Thoracic aorta (tissue), 2 donors: ENCODE measurements around the gene COL8A1. TPM values are rescaled to one million over a fixed set of nuclear protein-coding genes. Genes with fewer than 3 reads are reported as not detected.

Experiments
- ATAC-seq: fragments of 150-250 bp; one replicate; pipeline ENCODE4 v1.8.0; 2017; ENCODE audit warnings: low read depth; ENCODE audit not compliant: insufficient number of reproducible peaks, low FRiP score
- DNase-seq: peaks from one replicate; pipeline ENCODE4 v3.0.0-alpha.2; 2020; ENCODE audit warnings: low spot score
- H3K27ac ChIP-seq, 2 donors: fragments of 200-600 bp; sonication (generic); 1 replicate in 1 of 2; 2 replicates in 1 of 2; pipeline ENCODE4 v1.5.1; 2016; ENCODE audit warnings: mild to moderate bottlenecking in 2 of 2, moderate library complexity in 2 of 2
- H3K27me3 ChIP-seq: fragments of 200-600 bp; sonication (generic); replicated peaks from 2 replicates; pipeline ENCODE4 v1.6.0; 2016; ENCODE audit warnings: mild to moderate bottlenecking; ENCODE audit not compliant: insufficient read depth
- H3K36me3 ChIP-seq: fragments of 200-600 bp; sonication (generic); one replicate; pipeline ENCODE4 v1.5.1; 2016
- H3K4me1 ChIP-seq, 2 donors: fragments of 200-600 bp; sonication (generic); 1 replicate in 1 of 2; 2 replicates in 1 of 2; pipeline versions ENCODE4 v1.5.1 to v1.6.0; 2016; ENCODE audit warnings: low read depth in 2 of 2, mild to moderate bottlenecking in 1 of 2; ENCODE audit not compliant: control insufficient read depth in 1 of 2
- H3K4me3 ChIP-seq: fragments of 200-600 bp; sonication (generic); 2 replicates; pipeline ENCODE4 v1.5.1; 2016; ENCODE audit warnings: mild to moderate bottlenecking
- H3K9me3 ChIP-seq: fragments of 200-600 bp; sonication (generic); 2 replicates; pipeline ENCODE4 v1.5.1; 2016
- CTCF ChIP-seq: fragments of 200-600 bp; sonication (generic); IDR thresholded peaks from one replicate; pipeline ENCODE4 v1.5.1; 2019; ENCODE audit warnings: antibody characterized with exemption
- total RNA-seq, 2 donors: library from RNA; depleted of rRNA; stranded (reverse); fragments of >200 nt; gene quantifications; one replicate each; pipeline versions ENCODE4 v1.1.0 to v1.2.3, GENCODE V29; 2016

The COL8A1 gene
- total RNA-seq, 2 donors from 2014 or later = 253 to 916 TPM

GRCh38 chr3:99651531-99651930, 13.1 kb downstream of the COL8A1 start:
- no peaks in the 10 kb centered on the region for H3K36me3 ChIP-seq
- H3K9me3 ChIP-seq = no peaks in the 10 kb centered on the region
- peaks cover 36 to 79% of the 10 kb centered on the region in 2 donors for H3K4me1 ChIP-seq
- H3K4me3 ChIP-seq = no peak overlapping the region
- no peak for TF ChIP-seq CTCF
- no peak for DNase-seq
- no peak overlapping the region for H3K27ac ChIP-seq
- no peaks in the 10 kb centered on the region for H3K27me3 ChIP-seq
- ATAC-seq = no peak

- no peak for DNase-seq
- no peak for ATAC-seq
- H3K27me3 ChIP-seq = no peaks in the 10 kb centered on the region
- H3K27ac ChIP-seq = peak overlapping the region; percentile 48 to 55
- H3K9me3 ChIP-seq = no peaks in the 10 kb centered on the region
- peaks cover 36 to 76% of the 10 kb centered on the region in 2 donors for H3K4me1 ChIP-seq
- H3K4me3 ChIP-seq = peak overlapping the region; percentile 1
- no peaks in the 10 kb centered on the region for H3K36me3 ChIP-seq
- TF ChIP-seq CTCF = no peak
These were observed 18.2 kb downstream of the COL8A1 start for GRCh38 chr3:99656624-99657023.

- peak overlapping the region; percentile 40 to 48 for H3K27ac ChIP-seq
- H3K36me3 ChIP-seq = no peaks in the 10 kb centered on the region
- ATAC-seq (no peak), DNase-seq (no peak)
- TF ChIP-seq CTCF = no peak
- peaks cover 27 to 63% of the 10 kb centered on the region in 2 donors for H3K4me1 ChIP-seq
- H3K4me3 ChIP-seq = no peak overlapping the region
- no peaks in the 10 kb centered on the region for H3K9me3 ChIP-seq
- H3K27me3 ChIP-seq = no peaks in the 10 kb centered on the region
These were observed 19.9 kb downstream of the COL8A1 start for GRCh38 chr3:99658274-99658673.

- no peaks in the 10 kb centered on the region for H3K9me3 ChIP-seq
- H3K4me3 ChIP-seq = no peak overlapping the region
- no peaks in the 10 kb centered on the region for H3K27me3 ChIP-seq
- DNase-seq (no peak), ATAC-seq (no peak)
- no peaks in the 10 kb centered on the region for H3K36me3 ChIP-seq
- H3K27ac ChIP-seq = peak overlapping the region; percentile 40 to 48
- no peak for TF ChIP-seq CTCF
- H3K4me1 ChIP-seq = peaks cover 30 to 60% of the 10 kb centered on the region in 2 donors
These were observed 20.6 kb downstream of the COL8A1 start for GRCh38 chr3:99659032-99659431.

- ATAC-seq = peak; percentile 74
- Histone ChIP-seq H3K27ac (peak overlapping the region; percentile 40 to 48), H3K4me3 (no peak overlapping the region), H3K9me3 (no peaks in the 10 kb centered on the region), H3K36me3 (no peaks in the 10 kb centered on the region), H3K4me1 (peaks cover 28 to 51% of the 10 kb centered on the region in 2 donors), H3K27me3 (no peaks in the 10 kb centered on the region)
- DNase-seq = no peak
- no peak for TF ChIP-seq CTCF
These were observed 21.6 kb downstream of the COL8A1 start for GRCh38 chr3:99659951-99660350.
